Progenitor cell of endocrine pancreas (in vitro differentiated cells): ENCODE results near the gene BMP6. TPM values are rescaled to one million over a fixed set of nuclear protein-coding genes. Genes with fewer than 3 reads are reported as not detected.

ENCODE experiments used
- DNase-seq: peaks from one replicate; pipeline ENCODE4 v3.0.0; 2021; ENCODE audit warnings: low spot score; ENCODE audit not compliant: unreplicated experiment
- H3K27ac Mint-ChIP-seq: 2 replicates; pipeline ENCODE4 v1.8.0; 2021; ENCODE audit warnings: mild to moderate bottlenecking, moderate library complexity, mixed read lengths
- H3K27me3 Mint-ChIP-seq: 2 replicates; pipeline ENCODE4 v1.8.0; 2021; ENCODE audit warnings: mixed read lengths
- H3K36me3 Mint-ChIP-seq: 2 replicates; pipeline ENCODE4 v1.8.0; 2022; ENCODE audit warnings: mixed read lengths; ENCODE audit not compliant: insufficient read depth
- H3K4me1 Mint-ChIP-seq: 2 replicates; pipeline ENCODE4 v1.8.0; 2021; ENCODE audit warnings: low read depth, mixed read lengths
- H3K4me3 Mint-ChIP-seq: 2 replicates; pipeline ENCODE4 v1.8.0; 2021; ENCODE audit warnings: low read depth, mild to moderate bottlenecking, moderate library complexity, mixed read lengths
- H3K9me3 Mint-ChIP-seq: 2 replicates; pipeline ENCODE4 v1.8.0; 2021; ENCODE audit warnings: low read depth, mixed read lengths
- total RNA-seq: library from RNA; stranded (reverse); gene quantifications from 2 replicates; pipeline ENCODE4 v1.2.1, GENCODE V29; 2021
- TF ChIP-seq, protein P1 (sequence below): fragments of 200-600 bp; sonication (generic); IDR thresholded peaks from one replicate; pipeline ENCODE4 v1.5.0; 2021; ENCODE audit warnings: antibody characterized with exemption, mild to moderate bottlenecking; ENCODE audit not compliant: unreplicated experiment

The BMP6 gene
- total RNA-seq, 1 donor from 2014 or later, result 3.4 TPM

DNA sequence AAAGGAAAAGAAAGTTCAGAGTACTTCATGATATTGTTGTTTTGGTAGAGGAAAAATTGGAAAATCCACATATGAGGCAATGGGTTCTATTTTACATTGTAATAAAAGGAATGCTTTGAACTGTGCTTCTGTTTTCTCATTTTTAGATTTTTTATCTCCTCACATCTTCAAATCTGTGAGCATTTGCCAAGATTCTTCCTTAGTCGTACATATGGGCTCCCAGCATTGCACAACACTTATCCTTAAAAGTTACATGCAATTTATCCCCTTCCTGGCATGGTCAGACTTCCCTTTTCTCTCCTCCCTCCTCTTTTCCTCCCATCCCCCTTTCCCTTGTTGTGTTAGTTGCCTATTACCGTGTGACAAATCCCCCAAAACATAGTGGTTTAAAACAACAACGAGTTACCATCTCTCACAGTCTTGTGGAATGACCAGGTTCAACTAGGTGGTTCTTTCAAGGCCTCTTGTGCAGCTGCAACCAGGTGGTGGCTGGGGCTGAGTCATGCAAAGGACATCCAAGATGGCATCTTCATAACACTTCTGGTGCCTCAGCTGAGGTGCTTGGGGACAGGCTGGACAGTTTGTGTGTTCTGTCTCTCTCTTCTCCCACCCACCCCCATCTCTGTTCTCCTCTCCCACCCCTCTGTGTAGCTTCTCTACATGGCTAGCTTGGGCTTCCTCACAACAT, 116.0 kb downstream of the BMP6 start:
- H3K4me1 Mint-ChIP-seq, result peaks cover 12% of the 10 kb centered on the region
- H3K9me3 Mint-ChIP-seq, result no peaks in the 10 kb centered on the region
- no peak overlapping the region for H3K4me3 Mint-ChIP-seq
- no peaks in the 10 kb centered on the region for H3K36me3 Mint-ChIP-seq
- no peak for DNase-seq
- H3K27ac Mint-ChIP-seq, result no peak overlapping the region
- H3K27me3 Mint-ChIP-seq, result peaks cover 3% of the 10 kb centered on the region
- TF ChIP-seq, protein P1, sequence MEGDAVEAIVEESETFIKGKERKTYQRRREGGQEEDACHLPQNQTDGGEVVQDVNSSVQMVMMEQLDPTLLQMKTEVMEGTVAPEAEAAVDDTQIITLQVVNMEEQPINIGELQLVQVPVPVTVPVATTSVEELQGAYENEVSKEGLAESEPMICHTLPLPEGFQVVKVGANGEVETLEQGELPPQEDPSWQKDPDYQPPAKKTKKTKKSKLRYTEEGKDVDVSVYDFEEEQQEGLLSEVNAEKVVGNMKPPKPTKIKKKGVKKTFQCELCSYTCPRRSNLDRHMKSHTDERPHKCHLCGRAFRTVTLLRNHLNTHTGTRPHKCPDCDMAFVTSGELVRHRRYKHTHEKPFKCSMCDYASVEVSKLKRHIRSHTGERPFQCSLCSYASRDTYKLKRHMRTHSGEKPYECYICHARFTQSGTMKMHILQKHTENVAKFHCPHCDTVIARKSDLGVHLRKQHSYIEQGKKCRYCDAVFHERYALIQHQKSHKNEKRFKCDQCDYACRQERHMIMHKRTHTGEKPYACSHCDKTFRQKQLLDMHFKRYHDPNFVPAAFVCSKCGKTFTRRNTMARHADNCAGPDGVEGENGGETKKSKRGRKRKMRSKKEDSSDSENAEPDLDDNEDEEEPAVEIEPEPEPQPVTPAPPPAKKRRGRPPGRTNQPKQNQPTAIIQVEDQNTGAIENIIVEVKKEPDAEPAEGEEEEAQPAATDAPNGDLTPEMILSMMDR, result no peak

DNA sequence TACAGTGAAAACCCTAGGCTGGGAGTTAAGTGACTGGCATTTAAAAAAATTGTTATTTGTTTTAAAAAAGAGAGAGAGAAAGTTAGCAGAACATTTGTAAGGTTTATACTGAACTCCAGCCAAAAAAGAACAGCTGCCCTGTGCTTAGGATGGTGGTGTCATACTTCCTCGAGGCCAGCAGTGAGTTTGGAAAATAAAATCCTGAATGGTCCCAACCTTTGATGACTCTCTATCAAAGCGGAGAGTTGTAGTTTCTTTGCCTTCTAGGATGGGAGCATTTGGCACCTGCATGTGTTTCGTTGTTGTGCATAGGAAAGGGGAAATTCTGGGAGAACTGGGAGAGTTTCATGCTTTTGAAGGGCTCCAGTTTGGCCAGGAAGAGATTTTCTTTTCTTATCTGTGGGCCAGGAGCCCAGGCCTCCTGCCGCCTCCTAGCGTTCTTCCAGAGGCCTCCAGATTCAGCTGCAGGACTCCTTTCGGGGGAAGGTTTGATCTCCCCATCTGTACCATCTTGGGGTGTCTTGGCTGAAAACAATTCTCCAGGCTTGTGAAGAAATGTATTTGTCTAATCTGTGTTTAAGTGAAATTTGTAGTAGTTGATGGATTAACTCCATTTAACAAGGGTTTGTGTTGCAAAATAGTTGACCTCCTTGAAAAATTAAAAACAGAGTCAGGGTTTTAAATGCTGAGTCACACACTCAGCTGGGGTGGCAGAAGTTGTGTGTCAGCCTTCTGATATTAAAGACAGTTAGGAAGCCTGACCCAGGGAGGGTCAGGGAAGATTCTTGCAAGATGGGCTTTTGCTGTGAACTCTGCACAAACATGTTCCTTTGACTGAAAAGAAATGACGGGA, 121.3 kb downstream of the BMP6 start:
- TF ChIP-seq, protein P1, result no peak
- Mint-ChIP-seq H3K27me3 (no peaks in the 10 kb centered on the region), H3K4me3 (no peak overlapping the region), H3K9me3 (peaks cover 11% of the 10 kb centered on the region), H3K36me3 (peaks cover 4% of the 10 kb centered on the region), H3K4me1 (peaks cover 12% of the 10 kb centered on the region), H3K27ac (no peak overlapping the region)
- no peak for DNase-seq

DNA sequence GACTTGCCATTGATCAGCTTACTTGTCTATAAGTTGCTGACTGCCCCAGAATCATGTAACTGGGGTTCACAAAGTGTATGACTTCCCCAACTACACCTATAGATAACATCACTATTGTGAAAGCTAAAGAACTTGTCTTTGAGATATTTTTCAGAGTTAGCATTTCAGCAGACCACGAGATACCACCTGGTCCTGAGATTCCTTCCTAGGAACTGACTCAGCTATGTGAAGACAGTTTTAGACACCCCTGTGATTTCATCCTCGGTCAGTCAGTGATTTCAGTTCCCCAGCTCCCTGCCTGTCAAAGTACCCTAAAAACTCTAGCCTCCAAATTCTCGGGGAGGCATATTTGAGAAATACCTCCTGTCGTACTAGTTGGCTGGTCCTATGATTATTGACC, 122.3 kb downstream of the BMP6 start:
- Mint-ChIP-seq H3K4me3 (no peak overlapping the region), H3K27me3 (no peaks in the 10 kb centered on the region), H3K36me3 (peaks cover 5% of the 10 kb centered on the region), H3K9me3 (peaks cover 19% of the 10 kb centered on the region), H3K27ac (no peak overlapping the region), H3K4me1 (peaks cover 12% of the 10 kb centered on the region)
- no peak for DNase-seq
- TF ChIP-seq, protein P1, result no peak

DNA sequence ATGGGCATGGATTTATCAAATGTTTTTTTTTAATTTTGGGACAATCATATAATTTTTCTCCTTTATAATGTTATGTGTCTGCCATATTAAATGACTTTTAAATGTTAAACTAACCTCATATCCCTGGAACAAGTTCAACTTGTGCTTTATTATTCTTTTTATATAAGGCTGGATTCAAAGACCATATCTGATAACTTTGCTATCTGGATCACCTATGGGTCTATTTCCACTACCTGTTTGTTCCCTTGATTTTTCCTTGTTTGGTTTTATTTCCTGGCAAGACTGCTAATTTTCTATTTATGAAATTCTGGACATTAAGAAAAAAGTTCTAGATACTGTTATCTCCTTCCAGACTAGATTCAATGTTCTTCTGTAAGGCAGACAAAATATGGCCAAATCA, 125.9 kb downstream of the BMP6 start:
- no peaks in the 10 kb centered on the region for H3K4me1 Mint-ChIP-seq
- TF ChIP-seq, protein P1, result no peak

DNA sequence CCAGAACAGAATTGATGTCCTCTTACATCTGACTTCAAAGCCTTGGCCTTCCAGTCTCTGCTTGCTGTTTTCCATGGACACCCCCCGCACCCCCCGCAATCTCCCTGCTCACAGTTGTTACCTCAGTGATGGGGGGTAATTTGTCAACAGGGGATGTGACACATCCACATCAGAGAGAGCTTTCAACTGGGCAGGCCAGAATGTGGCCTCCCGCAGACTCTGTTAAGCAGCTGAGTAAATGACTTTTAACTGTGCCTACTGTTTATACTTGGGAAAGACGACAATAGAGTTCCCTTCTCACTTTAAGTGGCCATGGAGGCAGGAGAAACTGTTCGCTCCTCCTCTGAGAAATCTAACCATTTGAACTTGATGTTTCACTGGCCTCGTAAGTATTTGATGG, 133.7 kb downstream of the BMP6 start:
- TF ChIP-seq, protein P1, result no peak
- Mint-ChIP-seq H3K36me3 (no peaks in the 10 kb centered on the region), H3K27ac (no peak overlapping the region), H3K4me1 (no peaks in the 10 kb centered on the region), H3K9me3 (peaks cover 5% of the 10 kb centered on the region), H3K27me3 (peaks cover 10% of the 10 kb centered on the region), H3K4me3 (no peak overlapping the region)
- DNase-seq, result no peak

More for the DNA sequence above, 125.9 kb downstream of the BMP6 start:
- H3K27me3 Mint-ChIP-seq, result no peaks in the 10 kb centered on the region
- H3K4me3 Mint-ChIP-seq, result no peak overlapping the region
- H3K27ac Mint-ChIP-seq, result no peak overlapping the region
- H3K36me3 Mint-ChIP-seq, result peaks cover 5% of the 10 kb centered on the region
- DNase-seq, result no peak
- peaks cover 20% of the 10 kb centered on the region for H3K9me3 Mint-ChIP-seq
